SK-N-SH treated with all-trans-retinoic acid at 6 μM for 48 hours (cell line): ENCODE results near the gene ZBTB40.

Experiments
- ATAC-seq: fragments of 200-7000 bp; cut with Tn5 transposase; 3 replicates; pipeline ENCODE4 v1.9.1; 2020; ENCODE audit warnings: mild to moderate bottlenecking, moderate library complexity
- ARNTL ChIP-seq: fragments of 450-650 bp; formaldehyde crosslinking; IDR thresholded peaks from 2 replicates; pipeline ENCODE4 v1.5.0; 2020; ENCODE audit warnings: low read depth, mild to moderate bottlenecking, moderate library complexity, borderline replicate concordance
- BACH2 ChIP-seq: fragments of 250-450 bp; sonication (Bioruptor Pico); IDR thresholded peaks from 2 replicates; pipeline ENCODE4 v1.9.0; 2021; ENCODE audit warnings: mild to moderate bottlenecking, borderline replicate concordance
- CSDC2 ChIP-seq: fragments of 250-450 bp; sonication (Bioruptor Pico); IDR thresholded peaks from 2 replicates; pipeline ENCODE4 v1.5.0; 2020; ENCODE audit warnings: mild to moderate bottlenecking, moderate library complexity
- CSRNP3 ChIP-seq: fragments of 250-450 bp; sonication (Bioruptor Pico); IDR thresholded peaks from 2 replicates; pipeline ENCODE4 v1.5.1; 2021; ENCODE audit warnings: mild to moderate bottlenecking, moderate library complexity
- ESRRG ChIP-seq: fragments of 250-450 bp; sonication (Bioruptor Pico); IDR thresholded peaks from 2 replicates; pipeline ENCODE4 v1.6.1; 2021; ENCODE audit warnings: mild to moderate bottlenecking
- GLIS3 ChIP-seq: fragments of 250-450 bp; sonication (Bioruptor Pico); IDR thresholded peaks from 2 replicates; pipeline ENCODE4 v1.5.0; 2020; ENCODE audit warnings: mild to moderate bottlenecking, moderate library complexity
- ISL1 ChIP-seq: fragments of 250-450 bp; sonication (Bioruptor Pico); IDR thresholded peaks from 2 replicates; pipeline ENCODE4 v2.1.2; 2022; ENCODE audit warnings: mild to moderate bottlenecking, moderate library complexity
- OSR1 ChIP-seq: fragments of 250-450 bp; sonication (Bioruptor Pico); IDR thresholded peaks from 2 replicates; pipeline ENCODE4 v1.8.0; 2022; ENCODE audit warnings: moderate library complexity, mild to moderate bottlenecking, inconsistent platforms
- PATZ1 ChIP-seq: fragments of 250-450 bp; sonication (Bioruptor Pico); IDR thresholded peaks from 2 replicates; pipeline ENCODE4 v1.8.0; 2020; ENCODE audit warnings: mild to moderate bottlenecking, moderate library complexity, borderline replicate concordance
- POU6F1 ChIP-seq: fragments of 250-450 bp; sonication (Bioruptor Pico); IDR thresholded peaks from 2 replicates; pipeline ENCODE4 v1.8.0; 2021; ENCODE audit warnings: low read depth, mild to moderate bottlenecking, moderate library complexity, borderline replicate concordance
- PPARA ChIP-seq: fragments of 250-450 bp; sonication (Bioruptor Pico); IDR thresholded peaks from 2 replicates; pipeline ENCODE4 v1.5.0; 2020; ENCODE audit warnings: mild to moderate bottlenecking, borderline replicate concordance
- RARB ChIP-seq: fragments of 250-450 bp; sonication (Bioruptor Pico); IDR thresholded peaks from 2 replicates; pipeline ENCODE4 v1.8.0; 2021; ENCODE audit warnings: mild to moderate bottlenecking, moderate library complexity
- SNAI2 ChIP-seq: fragments of 250-450 bp; sonication (Bioruptor Pico); IDR thresholded peaks from 2 replicates; pipeline ENCODE4 v1.5.0; 2020; ENCODE audit warnings: mild to moderate bottlenecking, moderate library complexity
- TCF4 ChIP-seq: fragments of 250-450 bp; sonication (Bioruptor Pico); IDR thresholded peaks from 2 replicates; pipeline ENCODE4 v1.8.0; 2021; ENCODE audit warnings: mild to moderate bottlenecking, moderate library complexity, borderline replicate concordance
- TOX ChIP-seq: fragments of 250-450 bp; sonication (Bioruptor Pico); IDR thresholded peaks from 2 replicates; pipeline ENCODE4 v1.8.0; 2021; ENCODE audit warnings: mild to moderate bottlenecking, moderate library complexity, borderline replicate concordance
- ZC3H10 ChIP-seq: fragments of 250-450 bp; sonication (Bioruptor Pico); IDR thresholded peaks from 2 replicates; pipeline ENCODE4 v1.5.1; 2021; ENCODE audit warnings: mild to moderate bottlenecking, moderate library complexity
- ZFP3 ChIP-seq: fragments of 250-450 bp; sonication (Bioruptor Pico); IDR thresholded peaks from 2 replicates; pipeline ENCODE4 v1.5.0; 2020; ENCODE audit warnings: mild to moderate bottlenecking, moderate library complexity
- ZFP30 ChIP-seq: fragments of 450-650 bp; formaldehyde crosslinking; IDR thresholded peaks from 2 replicates; pipeline ENCODE4 v1.5.0; 2022; ENCODE audit warnings: mild to moderate bottlenecking, moderate library complexity
- ZNF565 ChIP-seq: fragments of 450-650 bp; formaldehyde crosslinking; conservative IDR thresholded peaks from 2 replicates; pipeline ENCODE4 v1.5.0; 2020; ENCODE audit warnings: low read depth, mild to moderate bottlenecking, moderate library complexity
- ZNF70 ChIP-seq: fragments of 450-650 bp; formaldehyde crosslinking; IDR thresholded peaks from 2 replicates; pipeline ENCODE4 v1.5.0; 2020; ENCODE audit warnings: mild to moderate bottlenecking, moderate library complexity
- ZNF8 ChIP-seq: fragments of 450-650 bp; formaldehyde crosslinking; IDR thresholded peaks from 2 replicates; pipeline ENCODE4 v1.5.0; 2020; ENCODE audit warnings: mild to moderate bottlenecking, moderate library complexity
- TF ChIP-seq, protein P1 (sequence below): fragments of 250-450 bp; sonication (Bioruptor Pico); IDR thresholded peaks from 2 replicates; pipeline ENCODE4 v1.5.0; 2020; ENCODE audit warnings: mild to moderate bottlenecking, moderate library complexity
- TF ChIP-seq, protein P2 (sequence below): fragments of 250-450 bp; sonication (Bioruptor Pico); IDR thresholded peaks from 2 replicates; pipeline ENCODE4 v1.5.1; 2020; ENCODE audit warnings: low read depth, mild to moderate bottlenecking, moderate library complexity

Gene ZBTB40

GRCh38 chr1:22415489-22415888 is 36.2 kb upstream of the ZBTB40 start:
- TF ChIP-seq ZNF8 (CRISPR knock-in tag): no peak
- no peak for TF ChIP-seq CSDC2
- no peak for TF ChIP-seq ESRRG (CRISPR knock-in tag)
- TF ChIP-seq BACH2 (CRISPR knock-in tag): no peak
- TF ChIP-seq SNAI2 (CRISPR knock-in tag): no peak
- TF ChIP-seq ISL1: no peak
- TF ChIP-seq ZNF565: no peak
- TF ChIP-seq RARB (CRISPR knock-in tag): no peak
- TF ChIP-seq TOX (CRISPR knock-in tag): no peak
- TF ChIP-seq, protein P1, sequence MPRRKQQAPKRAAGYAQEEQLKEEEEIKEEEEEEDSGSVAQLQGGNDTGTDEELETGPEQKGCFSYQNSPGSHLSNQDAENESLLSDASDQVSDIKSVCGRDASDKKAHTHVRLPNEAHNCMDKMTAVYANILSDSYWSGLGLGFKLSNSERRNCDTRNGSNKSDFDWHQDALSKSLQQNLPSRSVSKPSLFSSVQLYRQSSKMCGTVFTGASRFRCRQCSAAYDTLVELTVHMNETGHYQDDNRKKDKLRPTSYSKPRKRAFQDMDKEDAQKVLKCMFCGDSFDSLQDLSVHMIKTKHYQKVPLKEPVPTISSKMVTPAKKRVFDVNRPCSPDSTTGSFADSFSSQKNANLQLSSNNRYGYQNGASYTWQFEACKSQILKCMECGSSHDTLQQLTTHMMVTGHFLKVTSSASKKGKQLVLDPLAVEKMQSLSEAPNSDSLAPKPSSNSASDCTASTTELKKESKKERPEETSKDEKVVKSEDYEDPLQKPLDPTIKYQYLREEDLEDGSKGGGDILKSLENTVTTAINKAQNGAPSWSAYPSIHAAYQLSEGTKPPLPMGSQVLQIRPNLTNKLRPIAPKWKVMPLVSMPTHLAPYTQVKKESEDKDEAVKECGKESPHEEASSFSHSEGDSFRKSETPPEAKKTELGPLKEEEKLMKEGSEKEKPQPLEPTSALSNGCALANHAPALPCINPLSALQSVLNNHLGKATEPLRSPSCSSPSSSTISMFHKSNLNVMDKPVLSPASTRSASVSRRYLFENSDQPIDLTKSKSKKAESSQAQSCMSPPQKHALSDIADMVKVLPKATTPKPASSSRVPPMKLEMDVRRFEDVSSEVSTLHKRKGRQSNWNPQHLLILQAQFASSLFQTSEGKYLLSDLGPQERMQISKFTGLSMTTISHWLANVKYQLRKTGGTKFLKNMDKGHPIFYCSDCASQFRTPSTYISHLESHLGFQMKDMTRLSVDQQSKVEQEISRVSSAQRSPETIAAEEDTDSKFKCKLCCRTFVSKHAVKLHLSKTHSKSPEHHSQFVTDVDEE (CRISPR knock-in tag): no peak
- no peak for TF ChIP-seq ZFP3 (CRISPR knock-in tag)
- no peak for TF ChIP-seq CSRNP3
- no peak for TF ChIP-seq PPARA (CRISPR knock-in tag)
- no peak for TF ChIP-seq ARNTL (CRISPR knock-in tag)
- no peak for TF ChIP-seq TCF4 (CRISPR knock-in tag)
- TF ChIP-seq POU6F1 (CRISPR knock-in tag): no peak
- no peak for TF ChIP-seq ZC3H10 (CRISPR knock-in tag)
- no peak for TF ChIP-seq ZFP30 (CRISPR knock-in tag)
- TF ChIP-seq, protein P2, sequence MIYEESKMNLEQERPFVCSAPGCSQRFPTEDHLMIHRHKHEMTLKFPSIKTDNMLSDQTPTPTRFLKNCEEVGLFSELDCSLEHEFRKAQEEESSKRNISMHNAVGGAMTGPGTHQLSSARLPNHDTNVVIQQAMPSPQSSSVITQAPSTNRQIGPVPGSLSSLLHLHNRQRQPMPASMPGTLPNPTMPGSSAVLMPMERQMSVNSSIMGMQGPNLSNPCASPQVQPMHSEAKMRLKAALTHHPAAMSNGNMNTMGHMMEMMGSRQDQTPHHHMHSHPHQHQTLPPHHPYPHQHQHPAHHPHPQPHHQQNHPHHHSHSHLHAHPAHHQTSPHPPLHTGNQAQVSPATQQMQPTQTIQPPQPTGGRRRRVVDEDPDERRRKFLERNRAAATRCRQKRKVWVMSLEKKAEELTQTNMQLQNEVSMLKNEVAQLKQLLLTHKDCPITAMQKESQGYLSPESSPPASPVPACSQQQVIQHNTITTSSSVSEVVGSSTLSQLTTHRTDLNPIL: no peak
- TF ChIP-seq OSR1 (CRISPR knock-in tag): no peak
- no peak for ATAC-seq

GRCh38 chr1:22416555-22417454 is 34.8 kb upstream of the ZBTB40 start:
- ATAC-seq: peak; percentile 81
- no peak for TF ChIP-seq CSDC2
- TF ChIP-seq TOX (CRISPR knock-in tag): no peak
- TF ChIP-seq TCF4 (CRISPR knock-in tag): no peak
- TF ChIP-seq GLIS3: no peak
- no peak for TF ChIP-seq ARNTL (CRISPR knock-in tag)
- no peak for TF ChIP-seq ZNF70 (CRISPR knock-in tag)
- TF ChIP-seq OSR1 (CRISPR knock-in tag): no peak
- no peak for TF ChIP-seq BACH2 (CRISPR knock-in tag)
- TF ChIP-seq, protein P2: no peak
- no peak for TF ChIP-seq ZFP30 (CRISPR knock-in tag)

DNA sequence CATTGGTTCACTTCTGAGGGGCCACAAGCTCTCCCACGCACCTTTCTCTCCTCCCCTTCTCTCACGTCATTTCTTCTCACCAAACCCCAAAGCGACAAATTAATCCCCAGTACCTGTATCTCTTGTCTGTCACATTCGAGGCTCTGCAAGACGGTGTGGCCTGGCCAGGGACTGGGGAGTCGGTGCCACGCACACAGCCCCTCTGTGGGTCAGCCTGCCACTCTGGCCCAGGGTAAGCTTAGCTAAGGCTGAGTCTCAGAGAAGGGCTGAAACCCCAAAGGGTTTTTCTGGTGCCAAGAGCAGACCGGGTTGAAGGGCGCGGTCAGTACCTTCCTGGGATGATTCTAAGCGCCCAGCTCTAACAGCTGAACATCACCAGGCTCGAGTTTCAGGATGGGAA is 34.2 kb upstream of the ZBTB40 start:
- ATAC-seq: no peak
- no peak for TF ChIP-seq BACH2 (CRISPR knock-in tag)
- TF ChIP-seq OSR1 (CRISPR knock-in tag): no peak
- no peak for TF ChIP-seq ZNF70 (CRISPR knock-in tag)
- TF ChIP-seq GLIS3: no peak
- TF ChIP-seq TOX (CRISPR knock-in tag): no peak
- TF ChIP-seq ZFP3 (CRISPR knock-in tag): no peak
- TF ChIP-seq ZFP30 (CRISPR knock-in tag): no peak
- TF ChIP-seq RARB (CRISPR knock-in tag): no peak
- TF ChIP-seq PATZ1 (CRISPR knock-in tag): no peak
- TF ChIP-seq CSRNP3: no peak
- TF ChIP-seq SNAI2 (CRISPR knock-in tag): no peak
- TF ChIP-seq, protein P2: no peak
